Activated CD8-positive, alpha-beta memory T cell treated with anti-CD3 and anti-CD28 coated beads for 24 hours (primary cell): ENCODE data around the gene LARP1B.
"Not testable (repeated sequence)": the region's sequence is repeated elsewhere in the genome, so short reads cannot be mapped to it uniquely, and the experiment has no call there.

Source experiments
- DNase-seq: peaks from one replicate; pipeline ENCODE4 v3.0.0-alpha.2; 2020

LARP1B gene

GRCh38 chr4:128228845-128229795 is 168.0 kb downstream of the LARP1B start:
- no peak for DNase-seq

GRCh38 chr4:128232719-128233118 is 171.6 kb downstream of the LARP1B start:
- no peak for DNase-seq

GRCh38 chr4:128234836-128235235 is 173.7 kb downstream of the LARP1B start:
- no peak for DNase-seq

GRCh38 chr4:128241019-128241418 is 179.9 kb downstream of the LARP1B start:
- no peak for DNase-seq

GRCh38 chr4:128241425-128241913 is 180.4 kb downstream of the LARP1B start:
- DNase-seq = no peak

GRCh38 chr4:128241981-128242380 is 180.9 kb downstream of the LARP1B start:
- no peak for DNase-seq

GRCh38 chr4:128242601-128243000 is 181.5 kb downstream of the LARP1B start:
- DNase-seq = no peak

GRCh38 chr4:128244379-128244778 is 183.3 kb downstream of the LARP1B start:
- DNase-seq = no peak

- DNase-seq = not testable (repeated sequence)
Measured at GRCh38 chr4:128245391-128245790, 184.3 kb downstream of the LARP1B start.

GRCh38 chr4:128247906-128248305 is 186.8 kb downstream of the LARP1B start:
- DNase-seq = no peak

GRCh38 chr4:128249787-128250668 is 188.9 kb downstream of the LARP1B start:
- no peak for DNase-seq

GRCh38 chr4:128255906-128256305 is 194.8 kb downstream of the LARP1B start:
- DNase-seq = no peak

GRCh38 chr4:128256539-128256938 is 195.4 kb downstream of the LARP1B start:
- DNase-seq = no peak

- not testable (repeated sequence) for DNase-seq
Measured at GRCh38 chr4:128258166-128258565, 197.1 kb downstream of the LARP1B start.

- DNase-seq = not testable (repeated sequence)
Measured at GRCh38 chr4:128259889-128260288, 198.8 kb downstream of the LARP1B start.
